NT2/D1 (cell line): ENCODE results near the gene YEATS2.

Experiments
- DNase-seq: peaks from one replicate; pipeline ENCODE4 v3.0.0-alpha.2; 2011; ENCODE audit warnings: low read depth, low spot score
- H3K27me3 ChIP-seq: 2 replicates; pipeline ENCODE4 v1.6.0; 2011; ENCODE audit warnings: mild to moderate bottlenecking; ENCODE audit not compliant: insufficient read length, insufficient read depth
- H3K36me3 ChIP-seq: 2 replicates; pipeline ENCODE4 v1.6.1; 2011; ENCODE audit warnings: mild to moderate bottlenecking, low read length, mixed read lengths; ENCODE audit not compliant: insufficient read depth, insufficient read length
- H3K4me1 ChIP-seq: 2 replicates; pipeline ENCODE4 v1.5.1; 2011; ENCODE audit not compliant: insufficient read depth, insufficient read length
- H3K4me3 ChIP-seq: 2 replicates; pipeline ENCODE4 v1.5.1; 2011; ENCODE audit warnings: low read depth; ENCODE audit not compliant: insufficient read length
- H3K9ac ChIP-seq: 2 replicates; pipeline ENCODE4 v1.6.0; 2011; ENCODE audit warnings: low read depth; ENCODE audit not compliant: insufficient read length
- H3K9me3 ChIP-seq: 2 replicates; pipeline ENCODE4 v1.5.1; 2011; ENCODE audit warnings: mild to moderate bottlenecking, low read length; ENCODE audit not compliant: insufficient read depth
- SUZ12 ChIP-seq: IDR thresholded peaks from 2 replicates; pipeline ENCODE4 v1.6.1; 2011; ENCODE audit not compliant: insufficient read length, insufficient read depth; ENCODE audit errors: extremely low read depth
- YY1 ChIP-seq: IDR thresholded peaks from 2 replicates; pipeline ENCODE4 v1.6.1; 2011; ENCODE audit not compliant: insufficient read length, insufficient read depth
- ZNF274 ChIP-seq: IDR thresholded peaks from 2 replicates; pipeline ENCODE4 v1.6.1; 2011; ENCODE audit warnings: mild to moderate bottlenecking, low read depth, low read length

The YEATS2 gene

DNA sequence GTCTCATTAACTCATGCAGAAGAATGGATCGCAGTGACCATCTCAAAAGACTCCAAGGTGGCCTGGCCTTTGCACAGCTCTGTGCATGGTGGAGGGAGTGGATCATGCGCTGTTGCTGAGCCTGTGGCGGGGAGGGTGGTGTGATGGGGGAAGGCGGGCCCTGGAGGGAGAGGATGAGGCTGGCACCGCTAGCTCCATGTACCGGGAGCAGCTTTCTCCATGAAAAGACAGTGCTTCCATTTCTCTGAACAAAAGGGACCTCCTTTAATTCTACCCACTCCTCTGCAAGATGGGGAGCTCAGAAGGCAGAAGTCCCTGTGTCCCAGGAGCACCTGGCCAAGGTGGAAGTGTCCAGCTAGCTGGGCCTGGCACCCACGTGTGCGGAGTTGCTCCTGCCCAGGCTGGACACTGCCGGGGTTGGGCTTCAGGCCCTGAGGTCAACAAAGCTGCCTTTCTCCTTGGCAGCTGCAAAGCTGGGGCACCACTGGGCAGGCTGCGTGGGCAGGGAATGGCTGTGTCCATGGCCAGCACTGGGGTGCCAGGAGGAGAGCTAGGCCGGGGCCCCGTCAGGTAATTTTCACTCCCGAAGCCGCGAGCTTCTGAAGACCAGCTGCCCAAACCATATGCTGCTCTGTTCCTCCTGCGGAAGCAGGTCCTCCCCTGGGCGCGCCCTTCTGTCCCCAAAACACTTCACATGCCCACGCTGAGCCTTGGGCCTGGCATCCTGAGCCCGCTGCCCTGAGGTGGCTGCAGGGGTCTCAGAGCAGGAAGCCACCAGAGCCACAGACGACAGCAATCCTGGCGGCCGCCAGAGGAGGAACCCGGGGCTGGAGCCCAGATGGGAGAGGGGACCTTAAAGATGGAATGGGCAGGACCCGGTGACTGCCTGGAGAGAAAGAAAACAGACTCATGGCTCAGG lies 121.4 kb downstream of the YEATS2 start:
- peaks cover 3% of the 10 kb centered on the region for H3K27me3 ChIP-seq
- no peak overlapping the region for H3K4me3 ChIP-seq
- DNase-seq, result no peak
- H3K9ac ChIP-seq, result no peak overlapping the region
- H3K36me3 ChIP-seq, result peaks cover 22% of the 10 kb centered on the region
- TF ChIP-seq SUZ12 (no peak), YY1 (no peak), ZNF274 (no peak)
- peaks cover 5% of the 10 kb centered on the region for H3K4me1 ChIP-seq
- H3K9me3 ChIP-seq, result no peaks in the 10 kb centered on the region

DNA sequence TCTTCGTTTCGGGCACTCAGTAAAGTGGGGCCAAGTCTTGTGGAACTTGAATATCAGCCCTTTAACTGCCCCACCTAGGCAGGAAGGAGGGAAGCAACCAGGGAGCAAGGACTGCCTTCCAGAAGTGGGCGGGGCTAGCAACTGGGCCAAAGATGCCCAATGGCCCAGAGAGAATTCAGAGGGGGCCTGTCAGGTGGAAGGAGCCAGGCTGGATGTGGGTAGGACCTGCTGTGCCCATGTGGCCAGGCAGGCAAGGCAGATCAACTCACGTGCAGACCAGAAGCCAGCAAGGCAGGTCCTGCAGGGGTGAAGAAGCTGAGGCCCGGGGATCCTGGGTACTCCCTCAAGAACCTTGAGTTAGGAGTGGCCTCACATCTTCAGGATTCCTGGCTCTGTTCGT lies 122.2 kb downstream of the YEATS2 start:
- DNase-seq, result no peak
- Histone ChIP-seq H3K9me3 (no peaks in the 10 kb centered on the region), H3K36me3 (peaks cover 22% of the 10 kb centered on the region), H3K27me3 (peaks cover 7% of the 10 kb centered on the region), H3K9ac (no peak overlapping the region), H3K4me1 (peaks cover 5% of the 10 kb centered on the region), H3K4me3 (no peak overlapping the region)
- TF ChIP-seq SUZ12 (no peak), ZNF274 (no peak), YY1 (no peak)

DNA sequence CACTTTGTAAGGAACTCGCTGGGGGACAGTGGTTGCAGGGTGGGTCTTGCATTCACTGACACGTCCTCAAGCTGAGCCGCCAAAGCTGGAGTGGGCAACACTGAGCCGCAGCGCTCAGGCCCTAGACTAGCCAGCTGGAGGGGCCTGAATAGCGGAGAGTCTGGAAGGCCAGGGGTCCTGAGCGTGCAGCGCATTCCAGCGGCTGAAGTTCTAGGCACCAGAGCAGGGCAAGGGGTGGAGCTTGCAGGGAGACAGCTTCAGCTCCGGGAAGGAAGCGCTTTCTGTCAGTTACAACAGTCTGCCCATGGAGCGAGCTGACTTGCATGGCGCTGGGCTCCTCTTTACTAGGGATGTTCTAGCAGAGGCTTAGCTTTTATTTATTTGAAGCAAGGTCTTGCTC lies 125.0 kb downstream of the YEATS2 start:
- no peak for TF ChIP-seq SUZ12
- TF ChIP-seq ZNF274, result no peak
- no peak for TF ChIP-seq YY1
- DNase-seq, result no peak
- H3K4me3 ChIP-seq, result no peak overlapping the region
- no peak overlapping the region for H3K9ac ChIP-seq
- peaks cover 3% of the 10 kb centered on the region for H3K36me3 ChIP-seq
- no peaks in the 10 kb centered on the region for H3K9me3 ChIP-seq
- peaks cover 7% of the 10 kb centered on the region for H3K27me3 ChIP-seq
- peaks cover 7% of the 10 kb centered on the region for H3K4me1 ChIP-seq

DNA sequence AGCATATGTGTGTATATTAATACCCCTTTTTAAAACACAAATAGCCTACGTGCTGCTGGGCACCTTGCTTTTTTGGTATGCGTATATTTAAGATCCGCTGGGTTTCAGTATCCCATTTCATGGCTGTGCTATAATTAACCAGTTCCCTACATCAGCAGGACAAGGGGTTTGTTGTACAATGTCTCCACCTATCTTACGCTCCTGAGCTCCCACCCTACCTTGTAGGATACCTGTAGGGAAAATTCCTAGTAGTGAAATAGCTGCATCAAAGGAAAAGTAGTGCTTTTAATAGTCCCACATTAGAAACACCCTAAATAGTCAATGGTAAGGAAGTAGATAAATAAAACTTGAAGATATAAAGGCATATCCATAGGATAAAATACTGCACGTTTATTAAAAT lies 126.4 kb downstream of the YEATS2 start:
- H3K4me1 ChIP-seq, result peaks cover 7% of the 10 kb centered on the region
- peak overlapping the region; percentile 83 for H3K4me3 ChIP-seq
- DNase-seq, result no peak

DNA sequence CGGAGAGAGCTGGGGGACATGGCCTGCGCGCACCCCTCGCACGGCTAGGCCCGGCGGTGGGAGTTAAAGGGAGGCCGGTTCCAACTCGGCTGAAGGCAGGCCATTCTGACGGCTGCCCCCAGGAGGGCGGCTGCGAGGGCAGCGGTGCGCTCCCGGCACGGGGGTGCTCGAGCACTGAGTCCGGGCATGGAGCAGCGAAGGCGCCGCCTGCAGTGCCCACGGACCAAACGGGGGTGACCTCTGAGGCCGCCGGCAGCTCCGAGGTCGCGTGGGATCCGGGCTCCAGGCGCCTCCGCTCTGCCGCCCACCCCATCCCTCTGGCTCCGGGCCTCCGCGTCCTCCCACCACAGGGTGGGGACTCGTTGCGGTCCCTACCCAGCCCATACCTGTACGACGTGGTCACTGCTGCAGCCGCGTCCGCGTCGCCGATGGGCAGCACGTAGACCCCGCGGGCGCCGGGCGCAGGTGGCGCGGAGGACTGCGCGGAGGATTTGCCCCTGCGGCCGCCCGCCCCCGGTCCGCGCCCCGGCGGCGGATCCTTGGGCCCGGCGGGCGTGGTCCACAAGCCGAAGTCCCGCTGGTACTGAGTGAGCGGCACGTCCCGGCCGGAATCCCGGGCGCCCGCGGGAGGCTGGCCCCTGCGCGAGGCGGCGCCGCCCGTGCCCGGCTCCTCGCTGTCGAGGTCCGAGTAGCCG lies 127.3 kb downstream of the YEATS2 start:
- no peak for DNase-seq
- H3K4me3 ChIP-seq, result peak overlapping the region; percentile 83
- peaks cover 26% of the 10 kb centered on the region for H3K36me3 ChIP-seq
- no peaks in the 10 kb centered on the region for H3K9me3 ChIP-seq
- H3K9ac ChIP-seq, result peak overlapping the region; percentile 90
- TF ChIP-seq YY1 (no peak), ZNF274 (no peak), SUZ12 (no peak)
- H3K27me3 ChIP-seq, result peaks cover 7% of the 10 kb centered on the region
- peaks cover 7% of the 10 kb centered on the region for H3K4me1 ChIP-seq

More for the DNA sequence above, 126.4 kb downstream of the YEATS2 start:
- H3K36me3 ChIP-seq, result peaks cover 16% of the 10 kb centered on the region
- H3K9ac ChIP-seq, result peak overlapping the region; percentile 90
- no peaks in the 10 kb centered on the region for H3K9me3 ChIP-seq
- no peak for TF ChIP-seq ZNF274
- TF ChIP-seq SUZ12, result no peak
- TF ChIP-seq YY1, result no peak
- peaks cover 7% of the 10 kb centered on the region for H3K27me3 ChIP-seq

DNA sequence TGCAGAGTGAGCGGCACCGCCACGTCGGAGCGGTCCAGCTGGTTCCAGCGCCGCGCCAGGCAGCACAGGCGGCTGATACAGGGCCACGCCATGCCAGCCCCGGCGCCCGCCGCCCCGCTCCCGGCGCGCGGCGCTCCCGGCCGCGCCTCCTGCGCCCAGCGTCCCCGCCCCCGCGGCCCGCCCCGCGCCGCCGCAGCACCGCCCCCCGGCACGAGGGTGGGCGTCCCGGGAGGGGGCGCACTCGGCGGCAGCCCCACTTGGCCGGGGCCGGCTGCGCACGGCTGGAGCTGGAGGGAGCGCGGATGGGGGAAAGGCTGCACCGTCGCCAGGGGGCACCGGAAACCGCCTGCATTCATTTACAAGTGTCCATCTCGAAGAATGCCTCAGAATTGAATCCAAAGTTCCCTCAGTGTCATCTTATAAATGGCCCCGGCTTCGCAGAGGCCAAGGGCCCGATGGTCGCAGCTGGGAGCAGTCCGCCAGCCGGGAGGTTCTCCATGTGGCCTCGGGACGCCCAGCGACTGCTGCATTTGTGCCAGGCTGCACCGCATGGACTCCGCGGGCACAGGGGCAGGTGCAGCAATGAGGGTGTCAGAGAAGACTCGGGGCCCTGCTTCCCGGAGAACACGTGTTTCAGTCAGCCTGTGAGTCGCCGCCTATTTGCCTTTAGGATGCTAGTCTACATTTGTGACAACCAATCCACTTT lies 128.0 kb downstream of the YEATS2 start, which contains the start of gene MAP6D1:
MAP6D1 (minus strand) TSS at position 122 of the 706 bp plus-strand sequence; CDS start at position 92, 30 bp downstream.
- peak within 1 kb of the TSS; percentile 83 for H3K4me3 ChIP-seq
- H3K9ac ChIP-seq, result peak within 1 kb of the TSS; percentile 90
- peaks cover 7% of the 10 kb centered on the region for H3K4me1 ChIP-seq
- peak; percentile 68 for DNase-seq
- H3K27me3 ChIP-seq, result peaks cover 7% of the 10 kb centered on the region
- no peak for TF ChIP-seq SUZ12
- no peak for TF ChIP-seq YY1
- no peak for TF ChIP-seq ZNF274
- no peaks in the 10 kb centered on the region for H3K9me3 ChIP-seq
- peaks cover 32% of the 10 kb centered on the region for H3K36me3 ChIP-seq
